K562 (cell line): ENCODE results near the gene SKAP1. TPM values are rescaled to one million over a fixed set of nuclear protein-coding genes. Genes with fewer than 3 reads are reported as not detected.
A peak's percentile ranks its signal among the peaks of the same experiment; 100 is the strongest.

Source experiments
- ATAC-seq: fragments of 200-7000 bp; cut with Tn5 transposase; 3 replicates; pipeline ENCODE4 v1.9.1; 2020; ENCODE audit warnings: moderate library complexity
- BruUV-seq: library from RNA; stranded (reverse); fragments of 400-500 nt; replicated peaks from 2 replicates; lab custom pipeline; 2021; lab: Mats Ljungman, UMichigan
- CTCF ChIA-PET: fragments of 300-600 bp; formaldehyde crosslinking; extraction: SDS; loops from one replicate; lab custom pipeline; 2021; ENCODE audit warnings: low intra/inter-chr PET ratio; lab: Yijun Ruan, JAX
- POLR2A ChIA-PET: fragments of 300-600, 350-650 bp; sonication (Branson Sonifier 250); formaldehyde crosslinking; extraction: SDS; loops from one replicate; lab custom pipeline; 2021; ENCODE audit warnings: antibody characterized with exemption, inconsistent platforms; lab: Yijun Ruan, JAX
- DNase-seq, 4 experiments: peaks; one replicate each; pipeline versions ENCODE4 v3.0.0 to v3.0.0-alpha.2; 2011 to 2018; ENCODE audit warnings: low spot score in 3 of 4, mixed read lengths in 3 of 4; ENCODE audit errors: extremely low read depth in 1 of 4
- FAIRE-seq: peaks from 2 replicates; lab custom pipeline; 2011; peaks lifted over from hg19 to GRCh38; lab: Jason Lieb, UNC
- H2AFZ ChIP-seq: 2 replicates; pipeline ENCODE4 v1.6.0; 2011; ENCODE audit warnings: low read depth, low read length, control low read depth, inconsistent platforms
- H3K27ac ChIP-seq: fragments of 200-600 bp; 3 replicates; pipeline ENCODE4 v1.8.0; 2011; ENCODE audit warnings: low read depth, mild to moderate bottlenecking, control low read depth, inconsistent platforms, low read length, moderate library complexity, mixed read lengths; ENCODE audit errors: extremely low read depth
- H3K27me3 ChIP-seq, 2 experiments: fragments of 300-600 bp in 1 of 2; 2 replicates in 1 of 2; 3 replicates in 1 of 2; pipeline versions ENCODE4 v1.6.0 to v1.8.0; 2011; ENCODE audit warnings: inconsistent platforms in 2 of 2, low read length in 2 of 2, mild to moderate bottlenecking in 1 of 2, mixed read lengths in 1 of 2, moderate library complexity in 1 of 2; ENCODE audit not compliant: control insufficient read depth in 2 of 2, insufficient read depth in 2 of 2
- H3K36me3 ChIP-seq: fragments of 300-600 bp; 3 replicates; pipeline ENCODE4 v1.8.0; 2011; ENCODE audit warnings: mild to moderate bottlenecking, low read length, inconsistent platforms; ENCODE audit not compliant: control insufficient read depth, insufficient read depth
- H3K4me1 ChIP-seq, 2 experiments: fragments of 200-600 bp in 1 of 2; replicated peaks in 1 of 2; 2 replicates in 1 of 2; 3 replicates in 1 of 2; pipeline versions ENCODE4 v1.5.1 to v1.8.0; 2011; ENCODE audit warnings: inconsistent platforms in 2 of 2, low read length in 2 of 2, mild to moderate bottlenecking in 1 of 2, mixed read lengths in 1 of 2, moderate library complexity in 1 of 2; ENCODE audit not compliant: control insufficient read depth in 2 of 2, insufficient read depth in 2 of 2
- H3K4me2 ChIP-seq: 2 replicates; pipeline ENCODE4 v1.6.1; 2011; ENCODE audit warnings: low read length, control low read depth, inconsistent platforms, mixed read lengths; ENCODE audit not compliant: insufficient read depth
- H3K4me3 ChIP-seq: fragments of 200-600 bp; sonication (generic), shearing (Covaris generic); 2 replicates; pipeline ENCODE4 v1.5.1; 2016; ENCODE audit warnings: control low read depth, inconsistent platforms
- H3K79me2 ChIP-seq: fragments of 200-600 bp; 3 replicates; pipeline ENCODE4 v1.8.0; 2011; ENCODE audit warnings: low read length, inconsistent platforms; ENCODE audit not compliant: control insufficient read depth, insufficient read depth
- H3K9ac ChIP-seq, 2 experiments: 2 replicates each; pipeline versions ENCODE4 v1.6.0 to v1.6.1; 2011; ENCODE audit warnings: low read depth in 2 of 2, low read length in 2 of 2, control low read depth in 1 of 2, inconsistent platforms in 1 of 2, mild to moderate bottlenecking in 1 of 2, mixed read lengths in 1 of 2; ENCODE audit not compliant: insufficient read depth in 1 of 2
- H3K9me1 ChIP-seq: one replicate; pipeline ENCODE4 v1.6.0; 2011; ENCODE audit warnings: inconsistent platforms, mild to moderate bottlenecking, low read length, moderate library complexity; ENCODE audit not compliant: control insufficient read depth, insufficient read depth
- H3K9me3 ChIP-seq: replicated peaks from 2 replicates; pipeline ENCODE4 v1.5.1; 2011; ENCODE audit warnings: low read depth, low read length, inconsistent platforms; ENCODE audit not compliant: control insufficient read depth, insufficient read depth
- H4K20me1 ChIP-seq: replicated peaks from 2 replicates; pipeline ENCODE4 v1.6.1; 2011; ENCODE audit warnings: low read length, inconsistent platforms, mixed read lengths; ENCODE audit not compliant: control insufficient read depth, insufficient read depth
- CBX1 ChIP-seq: sonication (generic); IDR thresholded peaks from 2 replicates; pipeline ENCODE4 v1.6.1; 2016; ENCODE audit warnings: antibody characterized with exemption, low read depth, mild to moderate bottlenecking
- CHCHD3 ChIP-seq: fragments of 250-450 bp; sonication (Bioruptor Pico); IDR thresholded peaks from 2 replicates; pipeline ENCODE4 v2.1.2; 2022; ENCODE audit warnings: mild to moderate bottlenecking
- E2F6 ChIP-seq, 2 experiments: IDR thresholded peaks; 2 replicates each; pipeline ENCODE4 v1.6.1; 2011; ENCODE audit warnings: borderline replicate concordance in 1 of 2, control low read depth in 1 of 2, low read depth in 1 of 2, low read length in 1 of 2, mild to moderate bottlenecking in 1 of 2, mixed read lengths in 1 of 2, moderate library complexity in 1 of 2; ENCODE audit not compliant: insufficient read depth in 1 of 2, insufficient read length in 1 of 2, poor library complexity in 1 of 2, severe bottlenecking in 1 of 2; ENCODE audit errors: extremely low read depth in 1 of 2
- ELF1 ChIP-seq: fragments of 200-800 bp; sonication (Bioruptor generic); IDR thresholded peaks from 2 replicates; pipeline ENCODE4 v1.6.1; 2016; ENCODE audit warnings: missing genetic modification characterization, missing compliant biosample characterization
- GTF2E2 ChIP-seq: fragments of 200-800 bp; sonication (Bioruptor generic); IDR thresholded peaks from 2 replicates; pipeline ENCODE4 v1.6.1; 2016; ENCODE audit warnings: missing genetic modification characterization, missing compliant biosample characterization
- MEIS2 ChIP-seq: fragments of 450-650 bp; IDR thresholded peaks from 2 replicates; pipeline ENCODE4 v1.6.1; 2014; ENCODE audit warnings: mild to moderate bottlenecking; ENCODE audit not compliant: partially characterized antibody
- MTA1 ChIP-seq: fragments of 450-650 bp; IDR thresholded peaks from 2 replicates; pipeline ENCODE4 v1.6.1; 2017; ENCODE audit warnings: borderline replicate concordance
- SIRT6 ChIP-seq: IDR thresholded peaks from one replicate; pipeline ENCODE4 v1.6.1; 2012; ENCODE audit warnings: low read depth, mild to moderate bottlenecking, control low read depth, inconsistent platforms, low read length, moderate library complexity
- SMARCB1 ChIP-seq: IDR thresholded peaks from 2 replicates; pipeline ENCODE4 v1.6.1; 2011; ENCODE audit warnings: improper control_type of control experiment, low read depth; ENCODE audit not compliant: insufficient read length
- SOX6 ChIP-seq: fragments of 450-650 bp; IDR thresholded peaks from 2 replicates; pipeline ENCODE4 v1.6.1; 2014; ENCODE audit warnings: mild to moderate bottlenecking
- ZNF12 ChIP-seq: sonication (generic); formaldehyde crosslinking; IDR thresholded peaks from 2 replicates; pipeline ENCODE4 v1.4.0; 2020; ENCODE audit warnings: mild to moderate bottlenecking, missing genetic modification reagents
- WGBS: fragments of 100-300 bp; shearing (Covaris generic); methylation state at CpG from one replicate; pipeline ENCODE4 v1.1.6; 2016; ENCODE audit warnings: low coverage, mixed read lengths; ENCODE audit not compliant: insufficient coverage; ENCODE audit errors: missing lambda C conversion rate; 5-methylcytosine and 5-hydroxymethylcytosine counted together
- in situ Hi-C: fragments of 300-500 bp; cut with MboI; formaldehyde crosslinking; loops from 4 replicates; pipeline ENCODE4 v1.15.0; 2018; ENCODE audit warnings: inconsistent platforms, mixed read lengths
- intact Hi-C: fragments of 100-400 bp; cut with micrococcal nuclease; formaldehyde crosslinking; loops from 2 replicates; pipeline ENCODE4 v1.14.2; 2022
- polyA plus RNA-seq, 8 experiments: library from polyadenylated mRNA; depleted of rRNA in 4 of 8; stranded (reverse) in 5 of 8; unstranded in 3 of 8; fragments of >200 nt; fragmentation: Nextera tagmentation in 2 of 8; fragmentation: Illumina TruSeq in 1 of 8; extraction: Ambion mirVana in 2 of 8; extraction: Trizol in 1 of 8; gene quantifications; 2 replicates each; pipeline versions ENCODE4 v1.2.1 to v1.2.3, GENCODE V29; 2011 to 2014; ENCODE audit warnings: inconsistent platforms in 1 of 8, missing spikeins in 1 of 8
- total RNA-seq, 7 experiments: library from RNA; depleted of rRNA in 6 of 7; stranded (reverse); fragments of >200 nt in 6 of 7; fragmentation: Illumina TruSeq in 2 of 7; extraction: Trizol in 2 of 7; gene quantifications; 2 replicates each; pipeline versions ENCODE4 v1.2.1 to v1.2.3, GENCODE V29; 2011 to 2021; ENCODE audit warnings: low replicate concordance in 1 of 7
- TF ChIP-seq, protein P1 (sequence below), 2 experiments: IDR thresholded peaks in 1 of 2; conservative IDR thresholded peaks in 1 of 2; 2 replicates each; pipeline ENCODE4 v1.6.1; 2016; ENCODE audit warnings: low read depth in 2 of 2, mild to moderate bottlenecking in 1 of 2, missing compliant biosample characterization in 1 of 2, missing genetic modification characterization in 1 of 2, moderate library complexity in 1 of 2
- TF ChIP-seq, protein P2 (sequence below): fragments of 450-650 bp; IDR thresholded peaks from 2 replicates; pipeline ENCODE4 v1.6.1; 2016; ENCODE audit warnings: low read depth, mild to moderate bottlenecking, moderate library complexity
- TF ChIP-seq, protein P3 (sequence below): fragments of 450-650 bp; IDR thresholded peaks from 2 replicates; pipeline ENCODE4 v1.7.0; 2016; ENCODE audit warnings: borderline replicate concordance

The SKAP1 gene
- total and polyA plus RNA-seq, 9 of the 15 experiments (the other 6 are each of a cell fraction or from before 2014, with no cell fraction given) = 0.06 to 0.80 (median 0.10) TPM; not detected in 4

DNA sequence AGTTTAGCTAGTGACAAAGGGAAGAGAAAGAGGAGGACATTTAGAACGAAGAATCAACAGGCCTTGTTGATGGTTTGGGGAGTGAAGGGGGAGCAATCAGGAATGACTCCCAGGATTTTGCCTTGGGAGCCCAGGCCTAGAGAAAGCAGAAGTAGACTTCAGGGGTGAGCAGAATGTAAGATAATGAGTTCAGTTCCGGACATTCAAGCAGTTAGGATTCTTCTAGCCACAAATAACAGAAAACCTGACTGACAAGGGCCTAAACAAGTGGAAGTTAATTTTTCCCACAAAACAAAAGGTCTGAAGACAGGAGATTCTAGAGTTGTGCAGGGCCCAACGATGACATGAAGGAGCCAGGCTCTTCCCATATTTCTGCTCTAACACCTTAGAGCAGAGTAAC, 45.9 kb downstream of the SKAP1 start (continued):
- peak; percentile 21; the same call in 1 of the 2 replicates for TF ChIP-seq SOX6
- no peak for TF ChIP-seq SIRT6

DNA sequence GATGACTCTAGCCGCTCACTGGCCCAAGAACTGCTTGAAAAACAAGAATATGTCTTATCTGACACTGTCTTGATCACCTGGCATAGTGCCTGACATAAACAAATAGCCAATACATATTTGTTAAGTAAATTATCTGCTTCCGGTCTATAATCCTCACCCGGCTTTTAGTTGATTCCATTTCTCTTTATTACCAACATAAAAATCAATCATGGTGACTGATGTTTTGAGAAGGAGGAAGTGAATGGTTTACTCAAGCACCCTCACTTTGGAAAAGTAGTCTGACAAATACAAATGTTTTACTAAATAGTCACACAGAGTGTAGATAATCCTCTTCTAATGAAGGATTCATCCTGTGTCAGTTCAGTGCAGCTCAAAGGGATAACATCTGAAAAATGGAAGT, 47.0 kb downstream of the SKAP1 start:
- no peak overlapping the region for H3K9ac ChIP-seq
- no peaks in the 10 kb centered on the region for H3K9me1 ChIP-seq
- no peak overlapping the region for H3K4me2 ChIP-seq
- intact Hi-C loops = no loop called here
- WGBS = 47% methylated on average over 3 of the region's 3 CpGs
- POLR2A ChIA-PET = interaction anchor here (0.7 to 1.0 kb wide), 2 partner anchors 94 to 239 kb away, joined by 3 read pairs; no protein-coding TSS in a partner anchor
- no peaks in the 10 kb centered on the region for H3K79me2 ChIP-seq
- DNase-seq (no peak), FAIRE-seq (no peak), ATAC-seq (no peak)
- no peak overlapping the region for H3K4me3 ChIP-seq
- BruUV-seq = no TSS peak
- peak overlapping the region; percentile 11; the same call in 1 of the 2 replicates for H2AFZ ChIP-seq
- H3K27ac ChIP-seq = no peak overlapping the region
- in situ Hi-C loops = no loop called here
- no peaks in the 10 kb centered on the region for H3K36me3 ChIP-seq
- no peak for TF ChIP-seq E2F6 (IDR thresholded peaks at IDR 0.05; ENCODE audit: borderline replicate concordance in 1 of 2, extremely low read depth in 1 of 2, insufficient read depth in 1 of 2, insufficient read length in 1 of 2, low read depth in 1 of 2, low read length in 1 of 2, poor library complexity in 1 of 2, severe bottlenecking in 1 of 2)
- TF ChIP-seq CBX1 = no peak
- TF ChIP-seq, protein P1, sequence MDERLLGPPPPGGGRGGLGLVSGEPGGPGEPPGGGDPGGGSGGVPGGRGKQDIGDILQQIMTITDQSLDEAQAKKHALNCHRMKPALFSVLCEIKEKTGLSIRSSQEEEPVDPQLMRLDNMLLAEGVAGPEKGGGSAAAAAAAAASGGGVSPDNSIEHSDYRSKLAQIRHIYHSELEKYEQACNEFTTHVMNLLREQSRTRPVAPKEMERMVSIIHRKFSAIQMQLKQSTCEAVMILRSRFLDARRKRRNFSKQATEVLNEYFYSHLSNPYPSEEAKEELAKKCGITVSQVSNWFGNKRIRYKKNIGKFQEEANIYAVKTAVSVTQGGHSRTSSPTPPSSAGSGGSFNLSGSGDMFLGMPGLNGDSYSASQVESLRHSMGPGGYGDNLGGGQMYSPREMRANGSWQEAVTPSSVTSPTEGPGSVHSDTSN (CRISPR knock-in tag; IDR thresholded peaks at IDR 0.05; ENCODE audit: low read depth) = no peak
- TF ChIP-seq, protein P1 (tag; conservative IDR thresholded peaks at IDR 0.05; ENCODE audit: low read depth) = peak; percentile 31; the same call in 1 of the 2 replicates
- TF ChIP-seq GTF2E2 = no peak
- TF ChIP-seq MEIS2 = peak; percentile 66
- no peak for TF ChIP-seq MTA1
- TF ChIP-seq ELF1 (tag) = no peak
- no peak for TF ChIP-seq SMARCB1
- no peak for TF ChIP-seq ZNF12
- no peak for TF ChIP-seq CHCHD3
- TF ChIP-seq, protein P2, sequence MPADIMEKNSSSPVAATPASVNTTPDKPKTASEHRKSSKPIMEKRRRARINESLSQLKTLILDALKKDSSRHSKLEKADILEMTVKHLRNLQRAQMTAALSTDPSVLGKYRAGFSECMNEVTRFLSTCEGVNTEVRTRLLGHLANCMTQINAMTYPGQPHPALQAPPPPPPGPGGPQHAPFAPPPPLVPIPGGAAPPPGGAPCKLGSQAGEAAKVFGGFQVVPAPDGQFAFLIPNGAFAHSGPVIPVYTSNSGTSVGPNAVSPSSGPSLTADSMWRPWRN = no peak
- TF ChIP-seq, protein P3, sequence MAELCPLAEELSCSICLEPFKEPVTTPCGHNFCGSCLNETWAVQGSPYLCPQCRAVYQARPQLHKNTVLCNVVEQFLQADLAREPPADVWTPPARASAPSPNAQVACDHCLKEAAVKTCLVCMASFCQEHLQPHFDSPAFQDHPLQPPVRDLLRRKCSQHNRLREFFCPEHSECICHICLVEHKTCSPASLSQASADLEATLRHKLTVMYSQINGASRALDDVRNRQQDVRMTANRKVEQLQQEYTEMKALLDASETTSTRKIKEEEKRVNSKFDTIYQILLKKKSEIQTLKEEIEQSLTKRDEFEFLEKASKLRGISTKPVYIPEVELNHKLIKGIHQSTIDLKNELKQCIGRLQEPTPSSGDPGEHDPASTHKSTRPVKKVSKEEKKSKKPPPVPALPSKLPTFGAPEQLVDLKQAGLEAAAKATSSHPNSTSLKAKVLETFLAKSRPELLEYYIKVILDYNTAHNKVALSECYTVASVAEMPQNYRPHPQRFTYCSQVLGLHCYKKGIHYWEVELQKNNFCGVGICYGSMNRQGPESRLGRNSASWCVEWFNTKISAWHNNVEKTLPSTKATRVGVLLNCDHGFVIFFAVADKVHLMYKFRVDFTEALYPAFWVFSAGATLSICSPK = no peak
- H4K20me1 ChIP-seq = no peaks in the 10 kb centered on the region
- peaks cover 0 to 26% of the 10 kb centered on the region in 2 experiments; a peak in 3 of 5 replicates for H3K4me1 ChIP-seq
- CTCF ChIA-PET = no interaction called here
- no peaks in the 10 kb centered on the region for H3K9me3 ChIP-seq
- H3K27me3 ChIP-seq = no peaks in the 10 kb centered on the region
